ENCODE results near the gene IL27RA. TPM values are rescaled to one million over a fixed set of nuclear protein-coding genes. Genes with fewer than 3 reads are reported as not detected.

The IL27RA gene
- total and polyA plus RNA-seq, 8 donors: 1.1 to 11.1 (median 2.5) TPM; not detected in 2

DNA sequence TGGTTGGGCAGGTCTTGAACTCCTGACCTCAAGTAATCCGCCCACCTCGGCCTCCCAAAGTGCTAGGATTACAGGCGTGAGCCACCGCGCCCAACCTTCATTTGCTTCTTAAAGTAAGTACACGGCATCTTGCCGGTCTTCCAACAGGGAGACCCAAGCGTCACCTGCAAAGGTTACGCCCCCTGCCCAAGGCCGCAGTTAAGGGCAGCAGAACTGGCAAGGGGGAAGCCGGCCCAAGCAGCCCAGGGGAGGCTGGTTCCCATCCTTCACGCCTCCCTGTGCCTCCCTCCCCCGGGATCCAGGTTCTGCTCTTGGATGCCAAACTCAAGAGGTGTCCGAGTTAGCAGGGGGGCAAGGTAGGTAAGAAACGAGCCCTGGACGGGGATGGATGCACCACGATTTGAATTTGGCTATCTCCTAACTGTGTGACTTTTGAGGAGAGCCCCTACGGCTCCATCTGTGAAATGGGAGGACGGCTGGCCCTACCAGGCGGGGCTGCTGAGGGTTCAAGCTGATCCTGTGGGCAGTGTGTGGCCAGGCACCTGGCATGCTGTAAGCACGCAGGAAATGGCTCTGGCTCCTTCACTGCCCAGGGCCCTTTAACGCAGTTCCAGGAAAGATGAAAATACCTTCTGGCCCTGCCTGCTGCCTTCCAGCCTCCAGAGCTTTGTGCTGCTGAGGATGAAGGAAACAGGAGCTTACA is 34.5 kb upstream of the IL27RA start:
- TF ChIP-seq POLR2AphosphoS5 (IDR thresholded peaks at IDR 0.05) (no peak), EP300 (IDR thresholded peaks at IDR 0.05) (no peak), POLR2A (IDR thresholded peaks at IDR 0.05) (no peak)
- TF ChIP-seq, protein P1, sequence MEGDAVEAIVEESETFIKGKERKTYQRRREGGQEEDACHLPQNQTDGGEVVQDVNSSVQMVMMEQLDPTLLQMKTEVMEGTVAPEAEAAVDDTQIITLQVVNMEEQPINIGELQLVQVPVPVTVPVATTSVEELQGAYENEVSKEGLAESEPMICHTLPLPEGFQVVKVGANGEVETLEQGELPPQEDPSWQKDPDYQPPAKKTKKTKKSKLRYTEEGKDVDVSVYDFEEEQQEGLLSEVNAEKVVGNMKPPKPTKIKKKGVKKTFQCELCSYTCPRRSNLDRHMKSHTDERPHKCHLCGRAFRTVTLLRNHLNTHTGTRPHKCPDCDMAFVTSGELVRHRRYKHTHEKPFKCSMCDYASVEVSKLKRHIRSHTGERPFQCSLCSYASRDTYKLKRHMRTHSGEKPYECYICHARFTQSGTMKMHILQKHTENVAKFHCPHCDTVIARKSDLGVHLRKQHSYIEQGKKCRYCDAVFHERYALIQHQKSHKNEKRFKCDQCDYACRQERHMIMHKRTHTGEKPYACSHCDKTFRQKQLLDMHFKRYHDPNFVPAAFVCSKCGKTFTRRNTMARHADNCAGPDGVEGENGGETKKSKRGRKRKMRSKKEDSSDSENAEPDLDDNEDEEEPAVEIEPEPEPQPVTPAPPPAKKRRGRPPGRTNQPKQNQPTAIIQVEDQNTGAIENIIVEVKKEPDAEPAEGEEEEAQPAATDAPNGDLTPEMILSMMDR (IDR thresholded peaks at IDR 0.05): no peak
- Histone ChIP-seq H3K4me1 (peaks cover 0 to 4% (median under 1%) of the 10 kb centered on the region in 4 donors), H3K36me3 (peaks cover 8 to 70% (median 40%) of the 10 kb centered on the region in 4 donors), H3K27me3 (no peaks in the 10 kb centered on the region), H3K4me3 (no peak overlapping the region), H3K9me3 (peaks cover 0 to 7% (median 3%) of the 10 kb centered on the region in 4 donors), H3K27ac (no peak overlapping the region)
- 90 to 94% (median 92%) methylated on average over 20 to 22 of the region's 22 CpGs for WGBS, 5 donors
- intact Hi-C loops (cut with DNase I; ENCODE audit: low total_unique reads): no loop called here
- DNase-seq: no peak

DNA sequence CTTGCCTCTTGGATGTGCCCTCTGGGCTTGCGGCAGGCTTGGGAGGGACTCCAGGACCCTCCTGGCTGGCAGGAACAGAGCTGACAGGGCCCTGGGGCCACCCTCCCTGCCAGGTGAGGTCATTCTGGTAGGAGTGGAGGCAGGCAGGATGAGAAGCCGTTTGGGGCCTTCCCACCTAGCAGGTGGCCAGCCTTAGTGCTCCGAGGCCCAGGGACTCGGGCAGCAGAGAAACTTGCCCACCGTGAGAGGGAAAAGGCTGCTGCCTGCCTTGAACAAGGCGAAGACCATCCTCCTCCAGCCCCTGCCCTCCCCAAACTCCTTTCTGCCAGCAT is 34.0 kb upstream of the IL27RA start:
- intact Hi-C loops (cut with DNase I; ENCODE audit: low total_unique reads): no loop called here
- Histone ChIP-seq H3K27me3 (no peaks in the 10 kb centered on the region), H3K4me1 (peaks cover under 1 to 9% (median 6%) of the 10 kb centered on the region in 4 donors), H3K9me3 (peaks cover 0 to 7% (median 3%) of the 10 kb centered on the region in 4 donors), H3K27ac (no peak overlapping the region), H3K36me3 (peaks cover 8 to 65% (median 35%) of the 10 kb centered on the region in 4 donors), H3K4me3 (no peak overlapping the region)
- no peak for DNase-seq
- WGBS, 5 donors: 87 to 95% (median 94%) methylated on average over 5 to 6 of the region's 6 CpGs
- TF ChIP-seq POLR2A (IDR thresholded peaks at IDR 0.05) (no peak), EP300 (IDR thresholded peaks at IDR 0.05) (no peak), POLR2AphosphoS5 (IDR thresholded peaks at IDR 0.05) (no peak)
- TF ChIP-seq, protein P1 (IDR thresholded peaks at IDR 0.05): no peak

DNA sequence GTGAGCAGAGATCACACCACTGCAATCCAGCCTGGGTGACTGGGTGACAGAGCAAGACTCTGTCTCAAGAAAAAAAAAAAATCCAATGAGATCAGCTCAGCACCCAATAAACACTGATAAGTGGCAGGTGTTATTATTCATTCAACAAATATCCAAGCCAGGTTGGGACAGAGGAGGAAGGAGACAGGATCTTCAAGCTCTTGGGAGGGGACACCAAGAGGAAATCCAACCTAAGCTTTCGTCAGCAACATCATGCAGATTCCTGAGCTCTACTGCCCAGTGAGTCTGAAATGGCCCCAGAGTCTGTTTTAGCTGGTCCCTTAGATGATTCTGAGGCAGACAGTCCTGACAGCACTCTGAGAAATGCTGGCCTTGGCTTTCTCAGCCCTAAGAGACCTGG is 33.1 kb upstream of the IL27RA start:
- Histone ChIP-seq H3K27me3 (no peaks in the 10 kb centered on the region), H3K4me1 (peaks cover 9 to 17% (median 14%) of the 10 kb centered on the region in 4 donors), H3K36me3 (peaks cover 4 to 57% (median 27%) of the 10 kb centered on the region in 4 donors), H3K9me3 (peaks cover 0 to 7% (median 3%) of the 10 kb centered on the region in 4 donors), H3K4me3 (no peak overlapping the region), H3K27ac (no peak overlapping the region)
- 83 to 98% (median 95%) methylated on average over 1 of the region's 1 CpG for WGBS, 5 donors
- intact Hi-C loops (cut with DNase I; ENCODE audit: low total_unique reads): no loop called here
- TF ChIP-seq POLR2AphosphoS5 (IDR thresholded peaks at IDR 0.05) (no peak), POLR2A (IDR thresholded peaks at IDR 0.05) (no peak), EP300 (IDR thresholded peaks at IDR 0.05) (no peak)
- TF ChIP-seq, protein P1 (IDR thresholded peaks at IDR 0.05): no peak
- DNase-seq: no peak

DNA sequence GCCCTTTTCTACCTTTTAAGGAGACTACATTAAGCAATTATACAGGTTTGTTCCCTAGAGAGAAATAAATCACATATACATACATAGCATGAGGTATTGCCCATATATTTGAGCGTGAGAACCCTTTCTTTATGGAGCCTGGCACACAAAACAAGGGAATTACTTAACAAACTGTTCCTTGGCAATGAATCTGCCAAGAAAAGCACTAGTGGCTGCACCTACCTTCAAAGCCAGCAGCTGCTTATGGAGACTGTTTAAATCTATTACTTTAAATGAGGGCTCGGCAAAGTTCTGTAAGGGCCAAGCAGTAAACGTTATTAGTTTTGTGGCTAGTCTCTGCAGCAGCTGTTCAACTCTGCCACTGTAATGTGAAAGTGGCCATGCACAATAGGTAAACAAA is 32.5 kb upstream of the IL27RA start:
- H3K27ac ChIP-seq: no peak overlapping the region
- TF ChIP-seq EP300 (IDR thresholded peaks at IDR 0.05) (no peak), POLR2AphosphoS5 (IDR thresholded peaks at IDR 0.05) (no peak), POLR2A (IDR thresholded peaks at IDR 0.05) (no peak)
- TF ChIP-seq, protein P1 (IDR thresholded peaks at IDR 0.05): no peak
- intact Hi-C loops (cut with DNase I; ENCODE audit: low total_unique reads): no loop called here
- H3K4me1 ChIP-seq: peaks cover 13 to 24% (median 18%) of the 10 kb centered on the region in 4 donors
- no peaks in the 10 kb centered on the region for H3K27me3 ChIP-seq
- WGBS, 5 donors: 98 to 99% (median 99%) methylated on average over 3 of the region's 3 CpGs
- DNase-seq: no peak
- peaks cover 4 to 54% (median 24%) of the 10 kb centered on the region in 4 donors for H3K36me3 ChIP-seq
- peaks cover 0 to 7% (median 3%) of the 10 kb centered on the region in 4 donors for H3K9me3 ChIP-seq
- H3K4me3 ChIP-seq: no peak overlapping the region

All from stomach (tissue), 9 donors.